NCI-H345 (cell line): ENCODE results near the gene MUC5B.
"Not testable (repeated sequence)": the region's sequence is repeated elsewhere in the genome, so short reads cannot be mapped to it uniquely, and the experiment has no call there.

Source experiments
- DNase-seq: peaks from one replicate; lab custom pipeline; 2025; lab: John Stamatoyannopoulos, UW

MUC5B gene

GRCh38 chr11:1202776-1203504 lies 19.9 kb upstream of the MUC5B start:
- peak; percentile 69 for DNase-seq

- DNase-seq = no peak
Measured at GRCh38 chr11:1203505-1204271, 19.2 kb upstream of the MUC5B start.

- DNase-seq = no peak
Measured at GRCh38 chr11:1204381-1205101, 18.3 kb upstream of the MUC5B start.

- no peak for DNase-seq
Measured at GRCh38 chr11:1205121-1205986, 17.5 kb upstream of the MUC5B start.

- DNase-seq = no peak
Measured at GRCh38 chr11:1205987-1206331, 16.9 kb upstream of the MUC5B start.

- no peak for DNase-seq
Measured at GRCh38 chr11:1206391-1207271, 16.2 kb upstream of the MUC5B start.

- DNase-seq = no peak
Measured at GRCh38 chr11:1207401-1208143, 15.3 kb upstream of the MUC5B start.

- DNase-seq = no peak
Measured at GRCh38 chr11:1208144-1208393, 14.8 kb upstream of the MUC5B start.

- DNase-seq = no peak
Measured at GRCh38 chr11:1208394-1209261, 14.2 kb upstream of the MUC5B start.

- no peak for DNase-seq
Measured at GRCh38 chr11:1209371-1210057, 13.4 kb upstream of the MUC5B start.

GRCh38 chr11:1211838-1212237 lies 11.0 kb upstream of the MUC5B start:
- DNase-seq = no peak

- not testable (repeated sequence) for DNase-seq
Measured at GRCh38 chr11:1215826-1216225, 7.0 kb upstream of the MUC5B start.

- DNase-seq = no peak
Measured at GRCh38 chr11:1217151-1217550, 5.7 kb upstream of the MUC5B start.

GRCh38 chr11:1218256-1218787 lies 4.5 kb upstream of the MUC5B start:
- DNase-seq = no peak

- DNase-seq = no peak
Measured at GRCh38 chr11:1218788-1219445, 3.9 kb upstream of the MUC5B start.

GRCh38 chr11:1219446-1219833 lies 3.4 kb upstream of the MUC5B start:
- no peak for DNase-seq

GRCh38 chr11:1219834-1220815 lies 2.7 kb upstream of the MUC5B start:
- DNase-seq = no peak
